HCT116 (cell line): ENCODE measurements around the gene ABL2.
"Not testable (repeated sequence)": the region's sequence is repeated elsewhere in the genome, so short reads cannot be mapped to it uniquely, and the experiment has no call there.

ENCODE experiments used
- CEBPB ChIP-seq: IDR thresholded peaks from 2 replicates; pipeline ENCODE4 v1.6.1; 2012; ENCODE audit warnings: low read depth
- POLR2A ChIP-seq: IDR thresholded peaks from 2 replicates; pipeline ENCODE4 v1.7.0; 2011; ENCODE audit warnings: borderline replicate concordance; ENCODE audit not compliant: insufficient read depth, insufficient read length; ENCODE audit errors: extremely low read depth
- SIN3A ChIP-seq: IDR thresholded peaks from 2 replicates; pipeline ENCODE4 v1.6.1; 2012; ENCODE audit warnings: low read depth
- TF ChIP-seq, protein P1 (sequence below), 3 experiments: fragments of 200-600 bp in 1 of 3; sonication (generic) in 1 of 3; IDR thresholded peaks in 2 of 3; conservative IDR thresholded peaks in 1 of 3; 2 replicates each; pipeline ENCODE4 v1.5.1; 2012 to 2017; ENCODE audit warnings: low read depth in 2 of 3, low read length in 2 of 3, antibody characterized with exemption in 1 of 3, borderline replicate concordance in 1 of 3, control low read depth in 1 of 3, mild to moderate bottlenecking in 1 of 3, mixed read lengths in 1 of 3, mixed run types in 1 of 3, moderate library complexity in 1 of 3; ENCODE audit not compliant: insufficient read depth in 1 of 3

DNA sequence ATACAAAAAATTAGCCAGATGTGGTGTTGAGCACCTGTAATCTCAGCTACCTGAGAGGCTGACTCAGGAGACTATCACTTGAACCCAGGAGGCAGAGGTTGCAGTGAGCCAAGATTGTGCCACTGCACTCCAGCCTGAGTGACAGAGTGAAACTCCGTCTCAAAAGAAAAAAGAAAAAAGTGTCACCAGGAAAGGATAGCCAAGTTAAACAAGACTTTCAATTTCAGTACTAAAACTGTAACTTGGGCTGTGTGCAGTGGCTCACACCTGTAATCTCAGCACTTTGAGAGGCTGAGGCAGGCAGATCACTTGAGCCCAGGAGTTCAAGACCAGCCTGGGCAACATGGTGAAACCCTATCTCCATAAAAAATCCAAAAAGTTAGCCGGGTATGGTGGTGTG, 15.9 kb upstream of the ABL2 start:
- TF ChIP-seq, protein P1, sequence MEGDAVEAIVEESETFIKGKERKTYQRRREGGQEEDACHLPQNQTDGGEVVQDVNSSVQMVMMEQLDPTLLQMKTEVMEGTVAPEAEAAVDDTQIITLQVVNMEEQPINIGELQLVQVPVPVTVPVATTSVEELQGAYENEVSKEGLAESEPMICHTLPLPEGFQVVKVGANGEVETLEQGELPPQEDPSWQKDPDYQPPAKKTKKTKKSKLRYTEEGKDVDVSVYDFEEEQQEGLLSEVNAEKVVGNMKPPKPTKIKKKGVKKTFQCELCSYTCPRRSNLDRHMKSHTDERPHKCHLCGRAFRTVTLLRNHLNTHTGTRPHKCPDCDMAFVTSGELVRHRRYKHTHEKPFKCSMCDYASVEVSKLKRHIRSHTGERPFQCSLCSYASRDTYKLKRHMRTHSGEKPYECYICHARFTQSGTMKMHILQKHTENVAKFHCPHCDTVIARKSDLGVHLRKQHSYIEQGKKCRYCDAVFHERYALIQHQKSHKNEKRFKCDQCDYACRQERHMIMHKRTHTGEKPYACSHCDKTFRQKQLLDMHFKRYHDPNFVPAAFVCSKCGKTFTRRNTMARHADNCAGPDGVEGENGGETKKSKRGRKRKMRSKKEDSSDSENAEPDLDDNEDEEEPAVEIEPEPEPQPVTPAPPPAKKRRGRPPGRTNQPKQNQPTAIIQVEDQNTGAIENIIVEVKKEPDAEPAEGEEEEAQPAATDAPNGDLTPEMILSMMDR (IDR thresholded peaks at IDR 0.05 in 2 of 3, conservative IDR thresholded peaks at IDR 0.05 in 1 of 3; ENCODE audit: borderline replicate concordance in 1 of 3, insufficient read depth in 1 of 3, low read depth in 2 of 3, low read length in 2 of 3), result not testable (repeated sequence)
- not testable (repeated sequence) for TF ChIP-seq SIN3A, CEBPB, POLR2A
